Mammary epithelial cell (primary cell): Measurements from ENCODE around the gene PPID.

Experiments used
- CTCF ChIP-seq, 2 donors: IDR thresholded peaks in 1 of 2; conservative IDR thresholded peaks in 1 of 2; 2 replicates each; pipeline ENCODE4 v1.5.1; 2011 to 2012; ENCODE audit warnings: inconsistent platforms in 2 of 2, low read length in 2 of 2, mild to moderate bottlenecking in 2 of 2, control low read depth in 1 of 2, low read depth in 1 of 2; ENCODE audit not compliant: insufficient read depth in 1 of 2; ENCODE audit errors: extremely low read depth in 1 of 2
- EZH2 ChIP-seq: IDR thresholded peaks from 2 replicates; pipeline ENCODE4 v1.6.1; 2012; ENCODE audit warnings: low read length, inconsistent platforms, borderline replicate concordance

- TF ChIP-seq CTCF (conservative IDR thresholded peaks at IDR 0.05 in 1 of 2, IDR thresholded peaks at IDR 0.05 in 1 of 2; ENCODE audit: extremely low read depth in 1 of 2, insufficient read depth in 1 of 2, low read depth in 1 of 2, low read length in 2 of 2) (no peak), EZH2 (no peak)
Observed at GRCh38 chr4:158754385-158755180, 31.4 kb upstream of the PPID start.
